ENCODE data around the gene OPA3.

The OPA3 gene

DNA sequence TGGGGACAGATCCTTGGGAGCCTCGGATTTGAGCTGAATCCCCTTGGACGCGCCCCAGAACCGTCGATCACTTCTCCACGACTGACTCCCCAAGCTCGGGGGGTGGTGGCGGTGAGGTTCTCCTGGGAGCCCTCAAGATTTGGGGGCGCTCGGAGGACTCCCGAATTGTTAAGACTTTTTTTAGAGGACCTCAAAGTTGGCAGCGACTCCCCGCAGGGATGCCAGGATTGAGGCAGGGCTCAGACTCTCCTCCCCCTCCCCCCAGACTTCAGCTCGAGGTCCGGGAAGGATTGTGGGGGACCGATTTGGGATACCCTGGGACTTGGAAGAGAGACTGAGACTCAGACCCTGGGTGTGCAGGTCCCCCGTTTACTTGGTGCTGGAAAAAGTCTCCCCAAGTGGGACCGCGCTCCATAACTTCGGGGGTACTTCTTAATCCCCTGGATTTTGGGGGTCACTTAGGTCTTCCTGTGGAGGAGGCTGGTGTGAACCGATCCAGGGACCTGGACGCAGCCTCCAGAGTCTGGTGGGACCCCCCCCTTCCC, 76.7 kb downstream of the OPA3 start:
- TF ChIP-seq EZH2 (IDR thresholded peaks at IDR 0.05; ENCODE audit: borderline replicate concordance, low read length) = no peak
- TF ChIP-seq, protein P1, sequence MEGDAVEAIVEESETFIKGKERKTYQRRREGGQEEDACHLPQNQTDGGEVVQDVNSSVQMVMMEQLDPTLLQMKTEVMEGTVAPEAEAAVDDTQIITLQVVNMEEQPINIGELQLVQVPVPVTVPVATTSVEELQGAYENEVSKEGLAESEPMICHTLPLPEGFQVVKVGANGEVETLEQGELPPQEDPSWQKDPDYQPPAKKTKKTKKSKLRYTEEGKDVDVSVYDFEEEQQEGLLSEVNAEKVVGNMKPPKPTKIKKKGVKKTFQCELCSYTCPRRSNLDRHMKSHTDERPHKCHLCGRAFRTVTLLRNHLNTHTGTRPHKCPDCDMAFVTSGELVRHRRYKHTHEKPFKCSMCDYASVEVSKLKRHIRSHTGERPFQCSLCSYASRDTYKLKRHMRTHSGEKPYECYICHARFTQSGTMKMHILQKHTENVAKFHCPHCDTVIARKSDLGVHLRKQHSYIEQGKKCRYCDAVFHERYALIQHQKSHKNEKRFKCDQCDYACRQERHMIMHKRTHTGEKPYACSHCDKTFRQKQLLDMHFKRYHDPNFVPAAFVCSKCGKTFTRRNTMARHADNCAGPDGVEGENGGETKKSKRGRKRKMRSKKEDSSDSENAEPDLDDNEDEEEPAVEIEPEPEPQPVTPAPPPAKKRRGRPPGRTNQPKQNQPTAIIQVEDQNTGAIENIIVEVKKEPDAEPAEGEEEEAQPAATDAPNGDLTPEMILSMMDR (IDR thresholded peaks at IDR 0.05; ENCODE audit: low read length) = no peak
- H3K9ac ChIP-seq (ENCODE audit: low read length) = peak overlapping the region; percentile 92
- peak overlapping the region; percentile 94 for H3K4me3 ChIP-seq (ENCODE audit: low read depth, low read length, poor library complexity, severe bottlenecking)
- H3F3A ChIP-seq (ENCODE audit: insufficient read depth, low read length) = no peaks in the 10 kb centered on the region
- H3K27ac ChIP-seq (ENCODE audit: low read depth, low read length, poor library complexity, severe bottlenecking) = peak overlapping the region; percentile 86
- no peaks in the 10 kb centered on the region for H3K27me3 ChIP-seq (ENCODE audit: insufficient read depth, low read length)
- no peaks in the 10 kb centered on the region for H3K9me3 ChIP-seq (ENCODE audit: low read length)
- peaks cover 44% of the 10 kb centered on the region for H3K4me1 ChIP-seq (ENCODE audit: insufficient read depth, low read length, severe bottlenecking)
- no peaks in the 10 kb centered on the region for H3K36me3 ChIP-seq (ENCODE audit: insufficient read depth, low read length)
- H3K9me2 ChIP-seq (ENCODE audit: low read depth, low read length) = no peaks in the 10 kb centered on the region
- peak overlapping the region; percentile 83 for H3K4me2 ChIP-seq (ENCODE audit: low read length)
- H4K20me1 ChIP-seq (ENCODE audit: insufficient read depth, low read length) = no peaks in the 10 kb centered on the region
- H3K79me2 ChIP-seq (ENCODE audit: insufficient read depth, low read length) = 0 out of 2 replicates have a peak, but pooled peaks cover 7% of the 10 kb centered on the region
- no peak overlapping the region for H2AFZ ChIP-seq (ENCODE audit: low read length)

DNA sequence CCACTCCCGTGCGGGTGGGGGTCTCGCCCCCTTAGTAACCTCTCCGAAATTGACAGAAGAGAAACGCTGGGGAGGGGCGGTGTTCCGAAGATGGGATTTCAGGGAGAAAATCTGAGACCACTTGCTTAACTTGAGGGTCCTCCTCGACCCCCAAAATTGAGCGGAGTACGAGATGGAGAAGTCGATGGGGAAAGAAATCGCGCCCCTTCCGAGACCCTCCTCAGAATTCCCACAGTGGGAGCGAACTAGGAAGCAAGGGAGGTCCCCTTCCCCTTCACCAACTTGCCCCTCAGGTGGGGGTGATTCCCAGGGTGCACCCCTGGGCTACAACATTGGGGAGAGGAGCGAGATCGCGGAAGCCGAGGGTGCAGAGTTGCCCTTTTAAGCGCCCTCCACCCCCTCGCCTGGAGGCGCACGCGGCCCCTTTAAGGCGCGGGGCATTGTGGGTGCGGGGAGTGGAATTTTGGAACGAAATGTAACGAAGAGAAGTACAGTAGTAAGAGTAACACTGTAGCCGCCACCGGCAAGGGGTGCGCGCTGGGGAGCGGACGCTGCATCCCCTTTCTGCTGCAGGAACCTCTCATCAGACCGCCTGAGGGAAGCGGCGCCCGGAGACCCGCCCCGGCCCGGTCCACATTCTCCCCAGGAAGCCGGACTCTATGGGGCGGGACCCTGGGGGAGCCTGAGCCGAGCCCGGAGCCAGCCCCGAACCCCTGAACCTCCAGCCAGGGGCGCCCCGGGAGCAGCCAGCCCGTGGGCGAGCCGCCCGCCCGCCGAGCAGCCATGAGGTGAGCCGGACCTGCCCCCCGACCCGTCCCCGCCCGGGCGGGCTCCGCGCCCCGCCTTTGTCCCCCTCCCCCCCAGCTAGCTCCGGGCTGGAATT, 77.4 kb downstream of the OPA3 start, which contains the start of gene VASP:
TSS of gene VASP (plus strand) at position 491 of the 883 bp plus-strand sequence. CDS start at position 784, 293 bp downstream.
- H3K9ac ChIP-seq (ENCODE audit: low read length) = peak within 1 kb of the TSS; percentile 92
- 0 out of 2 replicates have a peak, but pooled peaks cover 7% of the 10 kb centered on the region for H3K79me2 ChIP-seq (ENCODE audit: insufficient read depth, low read length)
- H3K27ac ChIP-seq (ENCODE audit: low read depth, low read length, poor library complexity, severe bottlenecking) = peak within 1 kb of the TSS; percentile 86
- H3K36me3 ChIP-seq (ENCODE audit: insufficient read depth, low read length) = no peaks in the 10 kb centered on the region
- H3F3A ChIP-seq (ENCODE audit: insufficient read depth, low read length) = no peaks in the 10 kb centered on the region
- TF ChIP-seq, protein P1 (IDR thresholded peaks at IDR 0.05; ENCODE audit: low read length) = no peak
- TF ChIP-seq EZH2 (IDR thresholded peaks at IDR 0.05; ENCODE audit: borderline replicate concordance, low read length) = no peak
- peak within 1 kb of the TSS; percentile 83 for H3K4me2 ChIP-seq (ENCODE audit: low read length)
- no peak within 1 kb of the TSS for H2AFZ ChIP-seq (ENCODE audit: low read length)
- no peaks in the 10 kb centered on the region for H3K9me3 ChIP-seq (ENCODE audit: low read length)
- no peaks in the 10 kb centered on the region for H3K9me2 ChIP-seq (ENCODE audit: low read depth, low read length)
- no peaks in the 10 kb centered on the region for H4K20me1 ChIP-seq (ENCODE audit: insufficient read depth, low read length)
- H3K4me3 ChIP-seq (ENCODE audit: low read depth, low read length, poor library complexity, severe bottlenecking) = peak within 1 kb of the TSS; percentile 94
- H3K27me3 ChIP-seq (ENCODE audit: insufficient read depth, low read length) = no peaks in the 10 kb centered on the region
- peaks cover 46% of the 10 kb centered on the region for H3K4me1 ChIP-seq (ENCODE audit: insufficient read depth, low read length, severe bottlenecking)

DNA sequence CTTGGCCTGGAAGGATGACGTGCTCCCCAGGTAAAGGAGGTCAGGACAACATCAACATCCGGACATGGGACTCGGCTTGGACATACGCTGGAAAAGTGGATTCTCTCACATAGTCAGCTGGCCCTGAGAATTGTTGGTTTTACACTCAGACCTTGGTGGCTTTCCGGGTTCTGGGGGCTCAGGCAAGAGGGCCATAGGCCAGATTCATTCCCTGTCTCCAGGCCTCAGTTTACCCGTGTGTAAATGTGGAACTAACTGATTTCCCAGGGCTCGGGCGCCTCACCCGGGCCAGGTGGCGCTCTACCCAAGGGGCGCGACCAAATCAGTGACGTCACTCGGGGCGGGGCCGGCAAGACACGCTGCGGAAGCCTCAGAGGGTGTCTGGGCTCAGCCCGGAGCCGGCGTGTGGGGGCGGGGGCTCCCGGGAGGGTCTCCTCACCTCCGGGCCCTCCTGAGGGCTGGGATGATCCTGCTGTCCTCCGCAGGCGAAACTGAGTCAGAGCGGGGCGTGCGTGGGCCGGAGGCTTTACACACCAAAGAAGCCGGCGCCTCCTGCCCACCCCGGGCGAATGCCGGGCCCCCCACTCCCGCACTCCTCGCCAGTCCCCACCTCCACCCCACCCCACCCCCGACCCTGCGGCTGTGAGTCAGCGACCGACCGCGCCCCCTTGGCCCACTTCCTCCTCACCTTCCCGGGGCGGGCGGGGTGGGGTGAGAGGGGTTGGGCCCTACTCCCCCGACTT, 78.2 kb downstream of the OPA3 start:
- Histone ChIP-seq H3K9me3 (ENCODE audit: low read length) (no peaks in the 10 kb centered on the region), H4K20me1 (ENCODE audit: insufficient read depth, low read length) (no peaks in the 10 kb centered on the region), H3K36me3 (ENCODE audit: insufficient read depth, low read length) (no peaks in the 10 kb centered on the region), H2AFZ (ENCODE audit: low read length) (peak overlapping the region; percentile 30; the same call in 1 of the 2 replicates), H3K27me3 (ENCODE audit: insufficient read depth, low read length) (no peaks in the 10 kb centered on the region), H3K79me2 (ENCODE audit: insufficient read depth, low read length) (0 out of 2 replicates have a peak, but pooled peaks cover 7% of the 10 kb centered on the region), H3K4me3 (ENCODE audit: low read depth, low read length, poor library complexity, severe bottlenecking) (peak overlapping the region; percentile 94), H3K4me1 (ENCODE audit: insufficient read depth, low read length, severe bottlenecking) (peaks cover 44% of the 10 kb centered on the region), H3K27ac (ENCODE audit: low read depth, low read length, poor library complexity, severe bottlenecking) (peak overlapping the region; percentile 86), H3K9me2 (ENCODE audit: low read depth, low read length) (no peaks in the 10 kb centered on the region), H3F3A (ENCODE audit: insufficient read depth, low read length) (no peaks in the 10 kb centered on the region), H3K9ac (ENCODE audit: low read length) (peak overlapping the region; percentile 92), H3K4me2 (ENCODE audit: low read length) (peak overlapping the region; percentile 83)
- TF ChIP-seq EZH2 (IDR thresholded peaks at IDR 0.05; ENCODE audit: borderline replicate concordance, low read length) = no peak
- TF ChIP-seq, protein P1 (IDR thresholded peaks at IDR 0.05; ENCODE audit: low read length) = peak; percentile 73

Data from OCI-LY1 (cell line).